ENCODE data around the gene PARP4. TPM values are rescaled to one million over a fixed set of nuclear protein-coding genes. Genes with fewer than 3 reads are reported as not detected.

Gene PARP4
- total and polyA plus RNA-seq, 2 experiments from 2014 or later, result 12.9 to 32.9 TPM

DNA sequence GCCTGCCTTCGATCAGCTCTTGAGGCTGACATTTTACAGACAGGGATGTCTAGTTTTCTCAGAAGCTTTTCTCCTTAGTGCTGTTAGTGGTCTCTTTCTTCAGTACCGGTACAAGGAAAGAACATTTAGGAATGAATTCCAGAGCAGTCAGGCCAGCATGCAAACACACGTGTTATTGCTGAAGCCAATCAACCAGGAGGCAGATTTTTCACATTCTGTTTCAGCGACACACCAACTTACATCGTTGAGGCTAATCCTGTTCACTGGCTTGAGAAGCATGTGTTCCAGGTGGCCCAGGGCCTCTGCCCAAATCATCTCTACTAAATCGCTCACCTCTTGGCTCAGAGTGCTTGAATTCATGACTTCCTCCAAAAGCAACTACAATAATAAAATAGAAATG lies 19.2 kb downstream of the PARP4 start (continued):
- TF ChIP-seq, protein P1, sequence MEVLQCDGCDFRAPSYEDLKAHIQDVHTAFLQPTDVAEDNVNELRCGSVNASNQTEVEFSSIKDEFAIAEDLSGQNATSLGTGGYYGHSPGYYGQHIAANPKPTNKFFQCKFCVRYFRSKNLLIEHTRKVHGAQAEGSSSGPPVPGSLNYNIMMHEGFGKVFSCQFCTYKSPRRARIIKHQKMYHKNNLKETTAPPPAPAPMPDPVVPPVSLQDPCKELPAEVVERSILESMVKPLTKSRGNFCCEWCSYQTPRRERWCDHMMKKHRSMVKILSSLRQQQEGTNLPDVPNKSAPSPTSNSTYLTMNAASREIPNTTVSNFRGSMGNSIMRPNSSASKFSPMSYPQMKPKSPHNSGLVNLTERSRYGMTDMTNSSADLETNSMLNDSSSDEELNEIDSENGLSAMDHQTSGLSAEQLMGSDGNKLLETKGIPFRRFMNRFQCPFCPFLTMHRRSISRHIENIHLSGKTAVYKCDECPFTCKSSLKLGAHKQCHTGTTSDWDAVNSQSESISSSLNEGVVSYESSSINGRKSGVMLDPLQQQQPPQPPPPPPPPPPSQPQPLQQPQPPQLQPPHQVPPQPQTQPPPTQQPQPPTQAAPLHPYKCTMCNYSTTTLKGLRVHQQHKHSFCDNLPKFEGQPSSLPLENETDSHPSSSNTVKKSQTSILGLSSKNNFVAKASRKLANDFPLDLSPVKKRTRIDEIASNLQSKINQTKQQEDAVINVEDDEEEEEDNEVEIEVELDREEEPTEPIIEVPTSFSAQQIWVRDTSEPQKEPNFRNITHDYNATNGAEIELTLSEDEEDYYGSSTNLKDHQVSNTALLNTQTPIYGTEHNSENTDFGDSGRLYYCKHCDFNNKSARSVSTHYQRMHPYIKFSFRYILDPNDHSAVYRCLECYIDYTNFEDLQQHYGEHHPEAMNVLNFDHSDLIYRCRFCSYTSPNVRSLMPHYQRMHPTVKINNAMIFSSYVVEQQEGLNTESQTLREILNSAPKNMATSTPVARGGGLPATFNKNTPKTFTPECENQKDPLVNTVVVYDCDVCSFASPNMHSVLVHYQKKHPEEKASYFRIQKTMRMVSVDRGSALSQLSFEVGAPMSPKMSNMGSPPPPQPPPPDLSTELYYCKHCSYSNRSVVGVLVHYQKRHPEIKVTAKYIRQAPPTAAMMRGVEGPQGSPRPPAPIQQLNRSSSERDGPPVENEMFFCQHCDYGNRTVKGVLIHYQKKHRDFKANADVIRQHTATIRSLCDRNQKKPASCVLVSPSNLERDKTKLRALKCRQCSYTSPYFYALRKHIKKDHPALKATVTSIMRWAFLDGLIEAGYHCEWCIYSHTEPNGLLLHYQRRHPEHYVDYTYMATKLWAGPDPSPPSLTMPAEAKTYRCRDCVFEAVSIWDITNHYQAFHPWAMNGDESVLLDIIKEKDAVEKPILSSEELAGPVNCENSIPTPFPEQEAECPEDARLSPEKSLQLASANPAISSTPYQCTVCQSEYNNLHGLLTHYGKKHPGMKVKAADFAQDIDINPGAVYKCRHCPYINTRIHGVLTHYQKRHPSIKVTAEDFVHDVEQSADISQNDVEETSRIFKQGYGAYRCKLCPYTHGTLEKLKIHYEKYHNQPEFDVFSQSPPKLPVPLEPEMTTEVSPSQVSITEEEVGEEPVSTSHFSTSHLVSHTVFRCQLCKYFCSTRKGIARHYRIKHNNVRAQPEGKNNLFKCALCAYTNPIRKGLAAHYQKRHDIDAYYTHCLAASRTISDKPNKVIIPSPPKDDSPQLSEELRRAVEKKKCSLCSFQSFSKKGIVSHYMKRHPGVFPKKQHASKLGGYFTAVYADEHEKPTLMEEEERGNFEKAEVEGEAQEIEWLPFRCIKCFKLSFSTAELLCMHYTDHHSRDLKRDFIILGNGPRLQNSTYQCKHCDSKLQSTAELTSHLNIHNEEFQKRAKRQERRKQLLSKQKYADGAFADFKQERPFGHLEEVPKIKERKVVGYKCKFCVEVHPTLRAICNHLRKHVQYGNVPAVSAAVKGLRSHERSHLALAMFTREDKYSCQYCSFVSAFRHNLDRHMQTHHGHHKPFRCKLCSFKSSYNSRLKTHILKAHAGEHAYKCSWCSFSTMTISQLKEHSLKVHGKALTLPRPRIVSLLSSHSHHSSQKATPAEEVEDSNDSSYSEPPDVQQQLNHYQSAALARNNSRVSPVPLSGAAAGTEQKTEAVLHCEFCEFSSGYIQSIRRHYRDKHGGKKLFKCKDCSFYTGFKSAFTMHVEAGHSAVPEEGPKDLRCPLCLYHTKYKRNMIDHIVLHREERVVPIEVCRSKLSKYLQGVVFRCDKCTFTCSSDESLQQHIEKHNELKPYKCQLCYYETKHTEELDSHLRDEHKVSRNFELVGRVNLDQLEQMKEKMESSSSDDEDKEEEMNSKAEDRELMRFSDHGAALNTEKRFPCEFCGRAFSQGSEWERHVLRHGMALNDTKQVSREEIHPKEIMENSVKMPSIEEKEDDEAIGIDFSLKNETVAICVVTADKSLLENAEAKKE (CRISPR knock-in tag; IDR thresholded peaks at IDR 0.05), result no peak
- TF ChIP-seq ZNF331 (CRISPR knock-in tag; IDR thresholded peaks at IDR 0.05; ENCODE audit: low read depth), result no peak
- no peak for TF ChIP-seq EZH2phosphoT487 (IDR thresholded peaks at IDR 0.05; ENCODE audit: unreplicated experiment)
- TF ChIP-seq ZNF114 (CRISPR knock-in tag; IDR thresholded peaks at IDR 0.05), result no peak
- no peak for TF ChIP-seq NANOG (IDR thresholded peaks at IDR 0.05; ENCODE audit: borderline replicate concordance)
- no peak for TF ChIP-seq JUNB (IDR thresholded peaks at IDR 0.05; ENCODE audit: unreplicated experiment)
- TF ChIP-seq POLR2AphosphoS5 (IDR thresholded peaks at IDR 0.05; ENCODE audit: low read depth), result no peak
- TF ChIP-seq, protein P2, sequence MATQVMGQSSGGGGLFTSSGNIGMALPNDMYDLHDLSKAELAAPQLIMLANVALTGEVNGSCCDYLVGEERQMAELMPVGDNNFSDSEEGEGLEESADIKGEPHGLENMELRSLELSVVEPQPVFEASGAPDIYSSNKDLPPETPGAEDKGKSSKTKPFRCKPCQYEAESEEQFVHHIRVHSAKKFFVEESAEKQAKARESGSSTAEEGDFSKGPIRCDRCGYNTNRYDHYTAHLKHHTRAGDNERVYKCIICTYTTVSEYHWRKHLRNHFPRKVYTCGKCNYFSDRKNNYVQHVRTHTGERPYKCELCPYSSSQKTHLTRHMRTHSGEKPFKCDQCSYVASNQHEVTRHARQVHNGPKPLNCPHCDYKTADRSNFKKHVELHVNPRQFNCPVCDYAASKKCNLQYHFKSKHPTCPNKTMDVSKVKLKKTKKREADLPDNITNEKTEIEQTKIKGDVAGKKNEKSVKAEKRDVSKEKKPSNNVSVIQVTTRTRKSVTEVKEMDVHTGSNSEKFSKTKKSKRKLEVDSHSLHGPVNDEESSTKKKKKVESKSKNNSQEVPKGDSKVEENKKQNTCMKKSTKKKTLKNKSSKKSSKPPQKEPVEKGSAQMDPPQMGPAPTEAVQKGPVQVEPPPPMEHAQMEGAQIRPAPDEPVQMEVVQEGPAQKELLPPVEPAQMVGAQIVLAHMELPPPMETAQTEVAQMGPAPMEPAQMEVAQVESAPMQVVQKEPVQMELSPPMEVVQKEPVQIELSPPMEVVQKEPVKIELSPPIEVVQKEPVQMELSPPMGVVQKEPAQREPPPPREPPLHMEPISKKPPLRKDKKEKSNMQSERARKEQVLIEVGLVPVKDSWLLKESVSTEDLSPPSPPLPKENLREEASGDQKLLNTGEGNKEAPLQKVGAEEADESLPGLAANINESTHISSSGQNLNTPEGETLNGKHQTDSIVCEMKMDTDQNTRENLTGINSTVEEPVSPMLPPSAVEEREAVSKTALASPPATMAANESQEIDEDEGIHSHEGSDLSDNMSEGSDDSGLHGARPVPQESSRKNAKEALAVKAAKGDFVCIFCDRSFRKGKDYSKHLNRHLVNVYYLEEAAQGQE (IDR thresholded peaks at IDR 0.05; ENCODE audit: unreplicated experiment), result no peak
- TF ChIP-seq, protein P3, sequence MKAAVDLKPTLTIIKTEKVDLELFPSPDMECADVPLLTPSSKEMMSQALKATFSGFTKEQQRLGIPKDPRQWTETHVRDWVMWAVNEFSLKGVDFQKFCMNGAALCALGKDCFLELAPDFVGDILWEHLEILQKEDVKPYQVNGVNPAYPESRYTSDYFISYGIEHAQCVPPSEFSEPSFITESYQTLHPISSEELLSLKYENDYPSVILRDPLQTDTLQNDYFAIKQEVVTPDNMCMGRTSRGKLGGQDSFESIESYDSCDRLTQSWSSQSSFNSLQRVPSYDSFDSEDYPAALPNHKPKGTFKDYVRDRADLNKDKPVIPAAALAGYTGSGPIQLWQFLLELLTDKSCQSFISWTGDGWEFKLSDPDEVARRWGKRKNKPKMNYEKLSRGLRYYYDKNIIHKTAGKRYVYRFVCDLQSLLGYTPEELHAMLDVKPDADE (IDR thresholded peaks at IDR 0.05), result no peak
- no peak for TF ChIP-seq STAT1 (IDR thresholded peaks at IDR 0.05; ENCODE audit: unreplicated experiment)
- TF ChIP-seq EZH2 (IDR thresholded peaks at IDR 0.05; ENCODE audit: low read depth, unreplicated experiment), result no peak
